ENCODE data around the gene PTPRB.

The PTPRB gene

DNA sequence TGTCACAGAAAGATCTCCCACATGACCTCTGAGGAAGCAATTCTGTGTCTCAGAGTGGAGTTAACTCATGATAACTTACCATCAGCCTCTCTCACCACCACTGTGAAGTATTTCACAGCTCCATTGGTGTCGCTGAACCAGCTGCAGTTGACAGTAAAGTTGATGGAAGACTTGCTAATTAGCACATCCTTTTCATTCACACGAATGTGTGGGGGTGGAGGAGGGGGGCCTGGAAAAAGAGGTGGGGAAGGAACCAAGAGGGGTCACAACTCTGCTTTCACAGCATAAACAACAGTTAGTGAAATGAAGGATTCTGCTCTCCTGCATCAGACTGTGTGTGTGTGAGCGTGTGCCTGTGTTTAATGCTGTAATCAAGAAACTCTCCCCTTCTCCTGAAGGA lies 82.1 kb downstream of the PTPRB start:
- Histone ChIP-seq H3K27ac (ENCODE audit: low read depth, low read length, poor library complexity, severe bottlenecking) (no peak overlapping the region), H3K9me2 (ENCODE audit: low read depth, low read length) (no peaks in the 10 kb centered on the region), H4K20me1 (ENCODE audit: insufficient read depth, low read length) (no peaks in the 10 kb centered on the region), H3K4me1 (ENCODE audit: insufficient read depth, low read length, severe bottlenecking) (no peaks in the 10 kb centered on the region), H2AFZ (ENCODE audit: low read length) (no peak overlapping the region), H3K4me2 (ENCODE audit: low read length) (no peak overlapping the region), H3K27me3 (ENCODE audit: insufficient read depth, low read length) (no peaks in the 10 kb centered on the region), H3K4me3 (ENCODE audit: low read depth, low read length, poor library complexity, severe bottlenecking) (no peak overlapping the region), H3F3A (ENCODE audit: insufficient read depth, low read length) (no peaks in the 10 kb centered on the region; the same call in 1 of the 2 replicates), H3K79me2 (ENCODE audit: insufficient read depth, low read length) (no peaks in the 10 kb centered on the region), H3K9me3 (ENCODE audit: low read length) (no peaks in the 10 kb centered on the region), H3K9ac (ENCODE audit: low read length) (no peak overlapping the region), H3K36me3 (ENCODE audit: insufficient read depth, low read length) (no peaks in the 10 kb centered on the region)
- TF ChIP-seq EZH2 (IDR thresholded peaks at IDR 0.05; ENCODE audit: borderline replicate concordance, low read length) (no peak), CTCF (IDR thresholded peaks at IDR 0.05; ENCODE audit: low read length) (no peak)

DNA sequence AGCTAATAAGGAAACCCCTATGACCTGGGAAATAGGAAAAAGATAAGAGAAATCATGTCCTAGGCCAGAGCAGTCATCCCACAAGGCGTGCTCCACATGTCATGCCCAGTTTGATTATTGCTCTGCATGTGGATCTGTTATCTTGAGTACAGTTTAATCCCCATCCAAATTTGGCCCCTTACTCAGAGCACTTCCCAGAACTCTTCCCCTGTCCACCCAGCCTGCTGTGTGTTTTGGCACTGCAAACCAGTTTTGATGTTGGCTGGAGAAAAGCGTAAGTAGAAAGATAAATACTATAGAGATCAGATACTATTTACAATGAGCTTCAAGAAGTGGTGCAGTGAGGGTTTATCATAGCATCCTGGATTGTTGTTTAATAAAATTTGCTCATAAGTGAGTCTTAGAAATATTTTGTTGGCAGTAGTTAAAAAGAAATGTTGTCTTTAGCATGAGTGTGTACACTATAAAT lies 83.8 kb downstream of the PTPRB start:
- H3K79me2 ChIP-seq (ENCODE audit: insufficient read depth, low read length) = no peaks in the 10 kb centered on the region

GRCh38 chr12:70551731-70552130 lies 85.5 kb downstream of the PTPRB start:
- TF ChIP-seq EZH2 (IDR thresholded peaks at IDR 0.05; ENCODE audit: borderline replicate concordance, low read length) (no peak), CTCF (IDR thresholded peaks at IDR 0.05; ENCODE audit: low read length) (no peak)
- Histone ChIP-seq H3K27ac (ENCODE audit: low read depth, low read length, poor library complexity, severe bottlenecking) (no peak overlapping the region), H3K4me2 (ENCODE audit: low read length) (no peak overlapping the region), H4K20me1 (ENCODE audit: insufficient read depth, low read length) (no peaks in the 10 kb centered on the region), H3K9me2 (ENCODE audit: low read depth, low read length) (no peaks in the 10 kb centered on the region), H3K9me3 (ENCODE audit: low read length) (no peaks in the 10 kb centered on the region), H2AFZ (ENCODE audit: low read length) (no peak overlapping the region), H3K4me3 (ENCODE audit: low read depth, low read length, poor library complexity, severe bottlenecking) (no peak overlapping the region), H3K27me3 (ENCODE audit: insufficient read depth, low read length) (no peaks in the 10 kb centered on the region), H3K4me1 (ENCODE audit: insufficient read depth, low read length, severe bottlenecking) (peaks cover 7% of the 10 kb centered on the region), H3F3A (ENCODE audit: insufficient read depth, low read length) (no peaks in the 10 kb centered on the region), H3K79me2 (ENCODE audit: insufficient read depth, low read length) (no peaks in the 10 kb centered on the region), H3K36me3 (ENCODE audit: insufficient read depth, low read length) (no peaks in the 10 kb centered on the region), H3K9ac (ENCODE audit: low read length) (no peak overlapping the region)

More for the DNA sequence above, 83.8 kb downstream of the PTPRB start:
- Histone ChIP-seq H3K4me3 (ENCODE audit: low read depth, low read length, poor library complexity, severe bottlenecking) (no peak overlapping the region), H3F3A (ENCODE audit: insufficient read depth, low read length) (no peaks in the 10 kb centered on the region), H3K27me3 (ENCODE audit: insufficient read depth, low read length) (no peaks in the 10 kb centered on the region), H3K9me3 (ENCODE audit: low read length) (no peaks in the 10 kb centered on the region), H3K36me3 (ENCODE audit: insufficient read depth, low read length) (no peaks in the 10 kb centered on the region), H3K4me1 (ENCODE audit: insufficient read depth, low read length, severe bottlenecking) (peaks cover 7% of the 10 kb centered on the region), H3K9ac (ENCODE audit: low read length) (no peak overlapping the region), H4K20me1 (ENCODE audit: insufficient read depth, low read length) (no peaks in the 10 kb centered on the region), H3K4me2 (ENCODE audit: low read length) (no peak overlapping the region), H3K27ac (ENCODE audit: low read depth, low read length, poor library complexity, severe bottlenecking) (no peak overlapping the region), H2AFZ (ENCODE audit: low read length) (no peak overlapping the region), H3K9me2 (ENCODE audit: low read depth, low read length) (no peaks in the 10 kb centered on the region)
- TF ChIP-seq EZH2 (IDR thresholded peaks at IDR 0.05; ENCODE audit: borderline replicate concordance, low read length) = no peak
- no peak for TF ChIP-seq CTCF (IDR thresholded peaks at IDR 0.05; ENCODE audit: low read length)

Data from OCI-LY1 (cell line).